Liver (tissue), 3 donors: ENCODE data around the gene ARID5B.

Experiments
- HNF4G ChIP-seq: IDR thresholded peaks from 2 replicates; pipeline ENCODE4 v1.6.1; 2016; ENCODE audit warnings: antibody characterized with exemption
- TF ChIP-seq, protein P1 (sequence below): fragments of 150-350 bp; IDR thresholded peaks from 2 replicates; pipeline ENCODE4 v1.5.1; 2017; ENCODE audit warnings: improper control_type of control experiment, low read depth, low read length; ENCODE audit not compliant: missing input control
- donor health status: healthy.
- donor health status: healthy.

DNA sequence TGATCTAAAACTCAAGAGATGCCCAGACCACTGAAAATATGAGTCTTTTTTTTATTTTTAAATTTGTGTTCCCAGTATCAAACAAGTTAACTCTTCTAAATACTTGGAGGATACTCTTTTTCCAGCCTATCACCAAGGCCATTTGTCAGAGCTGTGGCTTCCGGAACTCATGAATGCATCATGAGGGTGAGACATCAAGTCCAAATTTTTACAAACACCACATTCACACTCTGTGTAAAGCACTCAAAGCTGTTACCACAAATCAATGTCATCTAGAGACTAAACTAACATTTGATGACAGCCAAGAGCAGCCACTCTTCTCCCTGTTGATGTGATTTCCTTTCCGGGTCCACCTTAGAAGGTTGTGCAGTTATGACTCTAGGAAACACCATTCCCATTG is 43.8 kb upstream of the ARID5B start:
- TF ChIP-seq HNF4G, result no peak
- TF ChIP-seq, protein P1, sequence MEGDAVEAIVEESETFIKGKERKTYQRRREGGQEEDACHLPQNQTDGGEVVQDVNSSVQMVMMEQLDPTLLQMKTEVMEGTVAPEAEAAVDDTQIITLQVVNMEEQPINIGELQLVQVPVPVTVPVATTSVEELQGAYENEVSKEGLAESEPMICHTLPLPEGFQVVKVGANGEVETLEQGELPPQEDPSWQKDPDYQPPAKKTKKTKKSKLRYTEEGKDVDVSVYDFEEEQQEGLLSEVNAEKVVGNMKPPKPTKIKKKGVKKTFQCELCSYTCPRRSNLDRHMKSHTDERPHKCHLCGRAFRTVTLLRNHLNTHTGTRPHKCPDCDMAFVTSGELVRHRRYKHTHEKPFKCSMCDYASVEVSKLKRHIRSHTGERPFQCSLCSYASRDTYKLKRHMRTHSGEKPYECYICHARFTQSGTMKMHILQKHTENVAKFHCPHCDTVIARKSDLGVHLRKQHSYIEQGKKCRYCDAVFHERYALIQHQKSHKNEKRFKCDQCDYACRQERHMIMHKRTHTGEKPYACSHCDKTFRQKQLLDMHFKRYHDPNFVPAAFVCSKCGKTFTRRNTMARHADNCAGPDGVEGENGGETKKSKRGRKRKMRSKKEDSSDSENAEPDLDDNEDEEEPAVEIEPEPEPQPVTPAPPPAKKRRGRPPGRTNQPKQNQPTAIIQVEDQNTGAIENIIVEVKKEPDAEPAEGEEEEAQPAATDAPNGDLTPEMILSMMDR, result no peak
